Astrocyte (in vitro differentiated cells and primary cell): Measurements from ENCODE around the gene HDAC1. TPM values are rescaled to one million over a fixed set of nuclear protein-coding genes. Genes with fewer than 3 reads are reported as not detected.

ENCODE experiments used
- DNase-seq: peaks from one replicate; pipeline ENCODE4 v3.0.0-alpha.2; 2010; ENCODE audit warnings: low read depth
- FAIRE-seq: peaks from 2 replicates; lab custom pipeline; 2011; peaks lifted over from hg19 to GRCh38; lab: Jason Lieb, UNC
- H2AFZ ChIP-seq: 2 replicates; pipeline ENCODE4 v1.6.0; 2012; ENCODE audit warnings: low read depth, low read length, inconsistent platforms
- H3K27ac ChIP-seq: 2 replicates; pipeline ENCODE4 v1.5.1; 2011; ENCODE audit warnings: low read depth, low read length, inconsistent platforms
- H3K27me3 ChIP-seq: 2 replicates; pipeline ENCODE4 v1.6.0; 2011; ENCODE audit warnings: low read length, inconsistent platforms; ENCODE audit not compliant: insufficient read depth
- H3K36me3 ChIP-seq: 2 replicates; pipeline ENCODE4 v1.5.1; 2011; ENCODE audit warnings: low read length, inconsistent platforms; ENCODE audit not compliant: insufficient read depth
- H3K4me1 ChIP-seq: 2 replicates; pipeline ENCODE4 v1.5.1; 2011; ENCODE audit warnings: low read length, inconsistent platforms; ENCODE audit not compliant: insufficient read depth
- H3K4me2 ChIP-seq: 2 replicates; pipeline ENCODE4 v1.6.0; 2012; ENCODE audit warnings: low read length, inconsistent platforms
- H3K4me3 ChIP-seq: 2 replicates; pipeline ENCODE4 v1.5.1; 2011; ENCODE audit warnings: low read depth, mild to moderate bottlenecking, low read length, inconsistent platforms; ENCODE audit not compliant: insufficient read depth
- H3K79me2 ChIP-seq: 2 replicates; pipeline ENCODE4 v1.6.0; 2012; ENCODE audit warnings: mild to moderate bottlenecking, low read length, inconsistent platforms; ENCODE audit not compliant: insufficient read depth
- H3K9ac ChIP-seq: 2 replicates; pipeline ENCODE4 v1.6.0; 2012; ENCODE audit warnings: mild to moderate bottlenecking, low read length, inconsistent platforms
- H3K9me3 ChIP-seq: 2 replicates; pipeline ENCODE4 v1.5.1; 2012; ENCODE audit warnings: low read depth, mild to moderate bottlenecking, low read length, inconsistent platforms; ENCODE audit not compliant: insufficient read depth
- H4K20me1 ChIP-seq: 2 replicates; pipeline ENCODE4 v1.6.0; 2012; ENCODE audit warnings: low read length, inconsistent platforms; ENCODE audit not compliant: insufficient read depth
- H3K27ac Mint-ChIP-seq: one replicate; pipeline ENCODE4 v1.8.0; 2021; ENCODE audit warnings: mild to moderate bottlenecking, mixed read lengths; ENCODE audit not compliant: unreplicated experiment
- H3K27me3 Mint-ChIP-seq: one replicate; pipeline ENCODE4 v1.8.0; 2021; ENCODE audit warnings: low read depth, mixed read lengths; ENCODE audit not compliant: unreplicated experiment
- H3K36me3 Mint-ChIP-seq: one replicate; pipeline ENCODE4 v1.8.0; 2021; ENCODE audit warnings: low read depth, mixed read lengths; ENCODE audit not compliant: unreplicated experiment
- H3K4me1 Mint-ChIP-seq: one replicate; pipeline ENCODE4 v1.8.0; 2021; ENCODE audit warnings: low read depth, mixed read lengths; ENCODE audit not compliant: unreplicated experiment
- H3K4me3 Mint-ChIP-seq: one replicate; pipeline ENCODE4 v1.8.0; 2021; ENCODE audit warnings: mild to moderate bottlenecking, moderate library complexity, mixed read lengths; ENCODE audit not compliant: unreplicated experiment
- H3K9me3 Mint-ChIP-seq: one replicate; pipeline ENCODE4 v1.8.0; 2021; ENCODE audit warnings: mild to moderate bottlenecking, mixed read lengths; ENCODE audit not compliant: unreplicated experiment
- EZH2 ChIP-seq: IDR thresholded peaks from 2 replicates; pipeline ENCODE4 v1.6.1; 2012; ENCODE audit warnings: mild to moderate bottlenecking, low read length, inconsistent platforms; ENCODE audit not compliant: insufficient read depth
- total RNA-seq: library from RNA; stranded (reverse); gene quantifications from 2 replicates; pipeline ENCODE4 v1.2.1, GENCODE V29; 2021

Gene HDAC1
- total RNA-seq, 1 donor from 2014 or later = 99.6 TPM

GRCh38 chr1:32380057-32380456, 88.2 kb downstream of the HDAC1 start:
- Histone ChIP-seq H3K79me2 (no peaks in the 10 kb centered on the region), H3K9me3 (no peaks in the 10 kb centered on the region), H4K20me1 (peaks cover 11% of the 10 kb centered on the region), H2AFZ (no peak overlapping the region), H3K4me2 (no peak overlapping the region), H3K27me3 (no peaks in the 10 kb centered on the region), H3K4me3 (no peak overlapping the region), H3K27ac (no peak overlapping the region), H3K4me1 (no peaks in the 10 kb centered on the region), H3K36me3 (peaks cover 61% of the 10 kb centered on the region), H3K9ac (no peak overlapping the region)
- Mint-ChIP-seq H3K4me1 (no peaks in the 10 kb centered on the region), H3K4me3 (no peak overlapping the region), H3K27me3 (no peaks in the 10 kb centered on the region), H3K27ac (no peak overlapping the region), H3K36me3 (peaks cover 27% of the 10 kb centered on the region), H3K9me3 (no peaks in the 10 kb centered on the region)
- TF ChIP-seq EZH2 = no peak
- DNase-seq (no peak), FAIRE-seq (no peak)

Other genes starting within 250 kb of the HDAC1 start
- 11.8 and 13.3 TPM in 2 replicates for gene TMEM39B, start 219.1 kb upstream of the HDAC1 start, total RNA-seq
- 113 and 122 TPM in 2 replicates for gene KPNA6, start 184.0 kb upstream of the HDAC1 start, total RNA-seq
- 65.8 and 66.6 TPM in 2 replicates for gene TXLNA, start 112.4 kb upstream of the HDAC1 start, total RNA-seq
- gene CCDC28B, start 91.5 kb upstream of the HDAC1 start, total RNA-seq = 16.0 and 19.2 TPM in 2 replicates
- 0.87 and 1.0 TPM in 2 replicates for gene IQCC, start 86.4 kb upstream of the HDAC1 start, total RNA-seq
- not detected in 2 replicates for gene DCDC2B, start 83.0 kb upstream of the HDAC1 start, total RNA-seq
- 16.7 and 17.3 TPM in 2 replicates for gene TMEM234, start 69.7 kb upstream of the HDAC1 start, total RNA-seq
- 173 and 184 TPM in 2 replicates for gene EIF3I, start 69.7 kb upstream of the HDAC1 start, total RNA-seq
- gene FAM167B, start 44.9 kb upstream of the HDAC1 start, total RNA-seq = 0.64 and 0.75 TPM in 2 replicates
- gene LCK, start 40.8 kb upstream of the HDAC1 start, total RNA-seq = 0.30 TPM in 1 of 2 replicates, not detected in the other
- 185 and 213 TPM in 2 replicates for gene MARCKSL1, start 44.1 kb downstream of the HDAC1 start, total RNA-seq
- gene FAM229A, start 70.4 kb downstream of the HDAC1 start, total RNA-seq = 3.5 and 4.2 TPM in 2 replicates
- gene TSSK3, start 70.5 kb downstream of the HDAC1 start, total RNA-seq = 0.32 and 0.87 TPM in 2 replicates
- gene BSDC1, start 102.4 kb downstream of the HDAC1 start, total RNA-seq = 71.9 and 73.1 TPM in 2 replicates
- gene ZBTB8B, start 173.0 kb downstream of the HDAC1 start, total RNA-seq = 0.12 and 0.18 TPM in 2 replicates
- 5.2 and 5.6 TPM in 2 replicates for gene ZBTB8A, start 247.3 kb downstream of the HDAC1 start, total RNA-seq